Panc1 (cell line): Measurements from ENCODE around the gene SMARCA2. TPM values are rescaled to one million over a fixed set of nuclear protein-coding genes. Genes with fewer than 3 reads are reported as not detected.

Experiments used
- ATAC-seq: fragments of 200-7000 bp; cut with Tn5 transposase; 2 replicates; pipeline ENCODE4 v1.9.1; 2020; ENCODE audit warnings: mild to moderate bottlenecking, moderate library complexity
- BruUV-seq: library from RNA; stranded (reverse); fragments of 400-500 nt; replicated peaks from 2 replicates; lab custom pipeline; 2021; lab: Mats Ljungman, UMichigan
- CTCF ChIA-PET: fragments of 300-600 bp; sonication (Branson Sonifier 250); formaldehyde crosslinking; loops from one replicate; lab custom pipeline; 2022; ENCODE audit warnings: antibody characterized with exemption; lab: Charles Lee
- POLR2A ChIA-PET: fragments of 300-600 bp; sonication (Branson Sonifier 250); formaldehyde crosslinking; loops from one replicate; lab custom pipeline; 2022; ENCODE audit warnings: antibody characterized with exemption; lab: Charles Lee
- DNase-seq: peaks from one replicate; pipeline ENCODE4 v3.0.0-alpha.2; 2010; ENCODE audit warnings: low read depth, low spot score
- H3K27ac ChIP-seq: 2 replicates; pipeline ENCODE4 v1.5.1; 2011; ENCODE audit warnings: mild to moderate bottlenecking, low read length, inconsistent platforms
- H3K27me3 ChIP-seq: fragments of 200-500 bp; sonication (Bioruptor generic); 2 replicates; pipeline ENCODE4 v1.6.0; 2014; ENCODE audit warnings: low read length, inconsistent platforms; ENCODE audit not compliant: control insufficient read depth, insufficient read depth
- H3K36me3 ChIP-seq: fragments of 200-500 bp; sonication (Bioruptor generic); 2 replicates; pipeline ENCODE4 v1.5.1; 2014; ENCODE audit warnings: inconsistent platforms, mild to moderate bottlenecking, low read length, moderate library complexity; ENCODE audit not compliant: control insufficient read depth, insufficient read depth
- H3K4me1 ChIP-seq: 2 replicates; pipeline ENCODE4 v1.5.1; 2011; ENCODE audit warnings: inconsistent platforms, mild to moderate bottlenecking, low read length, moderate library complexity; ENCODE audit not compliant: control insufficient read depth, insufficient read depth
- H3K4me3 ChIP-seq, 2 experiments: 2 replicates each; pipeline ENCODE4 v1.5.1; 2011 to 2012; ENCODE audit warnings: low read depth in 2 of 2, low read length in 2 of 2, mild to moderate bottlenecking in 2 of 2, inconsistent platforms in 1 of 2, moderate library complexity in 1 of 2
- H3K9me3 ChIP-seq: fragments of 200-500 bp; sonication (Bioruptor generic); 2 replicates; pipeline ENCODE4 v1.5.1; 2014; ENCODE audit warnings: low read depth, mild to moderate bottlenecking, inconsistent platforms, low read length, moderate library complexity; ENCODE audit not compliant: control insufficient read depth, insufficient read depth
- POLR2AphosphoS5 ChIP-seq: IDR thresholded peaks from 2 replicates; pipeline ENCODE4 v1.6.1; 2012; ENCODE audit warnings: mild to moderate bottlenecking, low read depth, low read length, moderate library complexity
- SIN3A ChIP-seq: IDR thresholded peaks from 2 replicates; pipeline ENCODE4 v1.6.1; 2012; ENCODE audit warnings: low read depth, mild to moderate bottlenecking, low read length, moderate library complexity, borderline replicate concordance; ENCODE audit not compliant: insufficient read depth
- TCF7L2 ChIP-seq: IDR thresholded peaks from 2 replicates; pipeline ENCODE4 v1.6.1; 2011; ENCODE audit warnings: mild to moderate bottlenecking, low read depth, low read length, inconsistent platforms
- in situ Hi-C: cut with HindIII; loops from 2 replicates; pipeline ENCODE4 v1.10.0; 2016; ENCODE audit warnings: low sequenced_read_pairs, low pct_unique_long_range_greater_than_20kb
- intact Hi-C: fragments of 100-400 bp; cut with micrococcal nuclease; formaldehyde crosslinking; loops from one replicate; pipeline ENCODE4 v1.10.0; 2022; ENCODE audit not compliant: unreplicated experiment
- total RNA-seq: library from RNA; stranded (reverse); gene quantifications from one replicate; pipeline ENCODE4 v1.2.1, GENCODE V29; 2021; ENCODE audit not compliant: unreplicated experiment
- TF ChIP-seq, protein P1 (sequence below): fragments of 450-650 bp; IDR thresholded peaks from 2 replicates; pipeline ENCODE4 v1.5.1; 2017; ENCODE audit warnings: mild to moderate bottlenecking
- TF ChIP-seq, protein P2 (sequence below), 2 experiments: IDR thresholded peaks; 2 replicates each; pipeline ENCODE4 v1.6.1; 2011 to 2012; ENCODE audit warnings: low read depth in 2 of 2, control low read depth in 1 of 2, low read length in 1 of 2, mild to moderate bottlenecking in 1 of 2, moderate library complexity in 1 of 2; ENCODE audit not compliant: insufficient read depth in 1 of 2

Gene SMARCA2
- total RNA-seq, 1 experiment from 2014 or later = 13.3 TPM

DNA sequence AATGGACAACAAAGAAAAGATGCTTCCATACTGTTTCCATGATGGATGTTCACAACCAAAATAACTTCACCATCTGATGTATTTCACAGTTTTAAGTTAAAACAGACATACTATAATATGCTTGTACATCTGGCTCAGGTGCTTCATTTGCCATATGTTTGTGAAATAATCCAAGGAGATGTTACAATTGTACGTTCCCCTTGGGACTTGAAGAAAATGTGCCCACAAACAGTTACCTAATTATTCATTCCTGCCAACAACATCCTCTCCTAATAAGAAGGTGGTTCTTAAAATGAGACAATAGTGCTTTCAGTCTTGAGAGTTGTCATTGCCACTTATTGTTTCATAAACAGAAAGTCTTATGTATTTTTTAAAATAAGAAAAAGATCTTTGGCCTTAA, 33.1 kb upstream of the SMARCA2 start:
- POLR2A ChIA-PET = no interaction called here
- in situ Hi-C loops (no loop called here), intact Hi-C loops (no loop called here)
- TF ChIP-seq, protein P1, sequence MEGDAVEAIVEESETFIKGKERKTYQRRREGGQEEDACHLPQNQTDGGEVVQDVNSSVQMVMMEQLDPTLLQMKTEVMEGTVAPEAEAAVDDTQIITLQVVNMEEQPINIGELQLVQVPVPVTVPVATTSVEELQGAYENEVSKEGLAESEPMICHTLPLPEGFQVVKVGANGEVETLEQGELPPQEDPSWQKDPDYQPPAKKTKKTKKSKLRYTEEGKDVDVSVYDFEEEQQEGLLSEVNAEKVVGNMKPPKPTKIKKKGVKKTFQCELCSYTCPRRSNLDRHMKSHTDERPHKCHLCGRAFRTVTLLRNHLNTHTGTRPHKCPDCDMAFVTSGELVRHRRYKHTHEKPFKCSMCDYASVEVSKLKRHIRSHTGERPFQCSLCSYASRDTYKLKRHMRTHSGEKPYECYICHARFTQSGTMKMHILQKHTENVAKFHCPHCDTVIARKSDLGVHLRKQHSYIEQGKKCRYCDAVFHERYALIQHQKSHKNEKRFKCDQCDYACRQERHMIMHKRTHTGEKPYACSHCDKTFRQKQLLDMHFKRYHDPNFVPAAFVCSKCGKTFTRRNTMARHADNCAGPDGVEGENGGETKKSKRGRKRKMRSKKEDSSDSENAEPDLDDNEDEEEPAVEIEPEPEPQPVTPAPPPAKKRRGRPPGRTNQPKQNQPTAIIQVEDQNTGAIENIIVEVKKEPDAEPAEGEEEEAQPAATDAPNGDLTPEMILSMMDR = no peak
- TF ChIP-seq POLR2AphosphoS5 (no peak), TCF7L2 (no peak), SIN3A (no peak)
- TF ChIP-seq, protein P2, sequence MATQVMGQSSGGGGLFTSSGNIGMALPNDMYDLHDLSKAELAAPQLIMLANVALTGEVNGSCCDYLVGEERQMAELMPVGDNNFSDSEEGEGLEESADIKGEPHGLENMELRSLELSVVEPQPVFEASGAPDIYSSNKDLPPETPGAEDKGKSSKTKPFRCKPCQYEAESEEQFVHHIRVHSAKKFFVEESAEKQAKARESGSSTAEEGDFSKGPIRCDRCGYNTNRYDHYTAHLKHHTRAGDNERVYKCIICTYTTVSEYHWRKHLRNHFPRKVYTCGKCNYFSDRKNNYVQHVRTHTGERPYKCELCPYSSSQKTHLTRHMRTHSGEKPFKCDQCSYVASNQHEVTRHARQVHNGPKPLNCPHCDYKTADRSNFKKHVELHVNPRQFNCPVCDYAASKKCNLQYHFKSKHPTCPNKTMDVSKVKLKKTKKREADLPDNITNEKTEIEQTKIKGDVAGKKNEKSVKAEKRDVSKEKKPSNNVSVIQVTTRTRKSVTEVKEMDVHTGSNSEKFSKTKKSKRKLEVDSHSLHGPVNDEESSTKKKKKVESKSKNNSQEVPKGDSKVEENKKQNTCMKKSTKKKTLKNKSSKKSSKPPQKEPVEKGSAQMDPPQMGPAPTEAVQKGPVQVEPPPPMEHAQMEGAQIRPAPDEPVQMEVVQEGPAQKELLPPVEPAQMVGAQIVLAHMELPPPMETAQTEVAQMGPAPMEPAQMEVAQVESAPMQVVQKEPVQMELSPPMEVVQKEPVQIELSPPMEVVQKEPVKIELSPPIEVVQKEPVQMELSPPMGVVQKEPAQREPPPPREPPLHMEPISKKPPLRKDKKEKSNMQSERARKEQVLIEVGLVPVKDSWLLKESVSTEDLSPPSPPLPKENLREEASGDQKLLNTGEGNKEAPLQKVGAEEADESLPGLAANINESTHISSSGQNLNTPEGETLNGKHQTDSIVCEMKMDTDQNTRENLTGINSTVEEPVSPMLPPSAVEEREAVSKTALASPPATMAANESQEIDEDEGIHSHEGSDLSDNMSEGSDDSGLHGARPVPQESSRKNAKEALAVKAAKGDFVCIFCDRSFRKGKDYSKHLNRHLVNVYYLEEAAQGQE (IDR thresholded peaks at IDR 0.05; ENCODE audit: insufficient read depth in 1 of 2, low read depth in 2 of 2, low read length in 1 of 2) = no peak
- no peak for ATAC-seq
- H3K9me3 ChIP-seq = no peaks in the 10 kb centered on the region
- no peaks in the 10 kb centered on the region for H3K4me1 ChIP-seq
- no peak for DNase-seq
- H3K36me3 ChIP-seq = no peaks in the 10 kb centered on the region
- H3K4me3 ChIP-seq = no peak overlapping the region
- H3K27me3 ChIP-seq = no peaks in the 10 kb centered on the region
- BruUV-seq = no TSS peak
- H3K27ac ChIP-seq = no peak overlapping the region
- CTCF ChIA-PET = no interaction called here

- POLR2A ChIA-PET = no interaction called here
- no peaks in the 10 kb centered on the region for H3K9me3 ChIP-seq
- intact Hi-C loops = no loop called here
- H3K27me3 ChIP-seq = no peaks in the 10 kb centered on the region
- DNase-seq (no peak), ATAC-seq (no peak)
- no peak for TF ChIP-seq TCF7L2
- TF ChIP-seq, protein P2 (IDR thresholded peaks at IDR 0.05; ENCODE audit: insufficient read depth in 1 of 2, low read depth in 2 of 2, low read length in 1 of 2) = no peak
- no peak for TF ChIP-seq POLR2AphosphoS5
- TF ChIP-seq, protein P1 = no peak
- no peak for TF ChIP-seq SIN3A
- BruUV-seq = no TSS peak
- no peak overlapping the region for H3K27ac ChIP-seq
- in situ Hi-C loops = no loop called here
- H3K4me1 ChIP-seq = no peaks in the 10 kb centered on the region
- no peak overlapping the region for H3K4me3 ChIP-seq
- CTCF ChIA-PET = no interaction called here
- H3K36me3 ChIP-seq = no peaks in the 10 kb centered on the region
Observed at GRCh38 chr9:1986341-1986740, 28.8 kb upstream of the SMARCA2 start.
